ENCODE results near the gene NRK.
"Not testable (repeated sequence)": the region's sequence is repeated elsewhere in the genome, so short reads cannot be mapped to it uniquely, and the experiment has no call there.

Gene NRK

GRCh38 chrX:105882581-105883275 is 60.4 kb downstream of the NRK start:
- no peak for DNase-seq

- DNase-seq: no peak
Observed at GRCh38 chrX:105894721-105895120, 72.4 kb downstream of the NRK start.

- DNase-seq: no peak
Observed at GRCh38 chrX:105909576-105909975, 87.2 kb downstream of the NRK start.

GRCh38 chrX:105910563-105911105 is 88.3 kb downstream of the NRK start:
- no peak for DNase-seq

- DNase-seq: no peak
Observed at GRCh38 chrX:105945266-105945665, 122.9 kb downstream of the NRK start.

- DNase-seq: no peak
Observed at GRCh38 chrX:105969487-105969886, 147.1 kb downstream of the NRK start.

GRCh38 chrX:105972690-105973386 is 150.5 kb downstream of the NRK start:
- no peak for DNase-seq

- no peak for DNase-seq
Observed at GRCh38 chrX:105973387-105973739, 151.0 kb downstream of the NRK start.

- no peak for DNase-seq
Observed at GRCh38 chrX:105975382-105975781, 153.0 kb downstream of the NRK start.

GRCh38 chrX:105981772-105982485 is 159.6 kb downstream of the NRK start:
- DNase-seq: no peak

- not testable (repeated sequence) for DNase-seq
Observed at GRCh38 chrX:105988487-105988886, 166.1 kb downstream of the NRK start.

- DNase-seq: no peak
Observed at GRCh38 chrX:105999294-105999693, 177.0 kb downstream of the NRK start.

GRCh38 chrX:106000203-106000602 is 177.9 kb downstream of the NRK start:
- DNase-seq: no peak

- DNase-seq: not testable (repeated sequence)
Observed at GRCh38 chrX:106000609-106001008, 178.3 kb downstream of the NRK start.

- DNase-seq: no peak
Observed at GRCh38 chrX:106005684-106006083, 183.3 kb downstream of the NRK start.

GRCh38 chrX:106007815-106008214 is 185.5 kb downstream of the NRK start:
- no peak for DNase-seq

Data from bone marrow (tissue), 2 donors.